ENCODE results near the gene PARP3.
"Not testable (repeated sequence)": the region's sequence is repeated elsewhere in the genome, so short reads cannot be mapped to it uniquely, and the experiment has no call there.

The PARP3 gene

DNA sequence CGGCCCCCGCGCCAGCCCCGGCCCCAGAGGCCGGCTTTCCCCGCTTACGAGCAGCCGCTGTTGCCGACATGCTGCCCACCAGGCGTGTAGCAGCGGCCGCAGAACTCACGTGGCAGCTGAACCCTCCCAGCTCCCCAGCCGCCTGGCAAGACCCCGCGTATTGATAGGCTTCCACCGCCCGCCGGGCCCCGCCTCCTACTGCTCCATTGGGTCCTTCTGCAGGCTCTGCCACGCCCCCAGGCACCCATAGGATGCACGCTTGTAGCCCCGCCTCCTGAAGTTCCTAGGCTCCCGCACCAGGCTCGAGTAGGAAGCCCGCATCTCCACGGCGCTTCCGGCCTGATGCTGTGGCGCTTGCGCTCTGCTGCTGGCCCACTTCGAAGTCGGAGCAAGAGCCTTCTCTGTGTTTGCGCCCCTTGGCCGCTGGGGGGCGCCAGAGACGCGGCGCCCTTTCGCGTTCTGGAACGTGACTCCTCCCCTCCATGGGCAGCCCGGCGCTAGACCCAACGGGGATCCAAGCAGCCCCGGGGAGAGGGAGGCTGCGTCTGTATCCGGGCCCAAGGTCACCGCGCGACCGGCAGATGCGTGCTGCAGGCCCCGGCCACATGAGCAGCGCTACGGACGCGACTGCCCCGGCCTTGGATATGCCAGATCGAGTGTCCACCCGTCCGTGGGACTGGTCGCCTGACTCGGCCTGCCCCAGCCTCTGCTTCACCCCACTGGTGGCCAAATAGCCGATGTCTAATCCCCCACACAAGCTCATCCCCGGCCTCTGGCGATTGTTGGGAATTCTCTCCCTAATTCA lies at the start of gene PARP3, which contains the start of gene RRP9:
Gene PARP3 (plus strand): TSS at position 566 of the 805 bp plus-strand sequence. CDS start 993 bp downstream, outside the sequence.
Gene RRP9 (minus strand): TSS at position 107 of the 805 bp plus-strand sequence. CDS start 37 bp downstream, at position 70.
- DNase-seq = peak; percentile 97

DNA sequence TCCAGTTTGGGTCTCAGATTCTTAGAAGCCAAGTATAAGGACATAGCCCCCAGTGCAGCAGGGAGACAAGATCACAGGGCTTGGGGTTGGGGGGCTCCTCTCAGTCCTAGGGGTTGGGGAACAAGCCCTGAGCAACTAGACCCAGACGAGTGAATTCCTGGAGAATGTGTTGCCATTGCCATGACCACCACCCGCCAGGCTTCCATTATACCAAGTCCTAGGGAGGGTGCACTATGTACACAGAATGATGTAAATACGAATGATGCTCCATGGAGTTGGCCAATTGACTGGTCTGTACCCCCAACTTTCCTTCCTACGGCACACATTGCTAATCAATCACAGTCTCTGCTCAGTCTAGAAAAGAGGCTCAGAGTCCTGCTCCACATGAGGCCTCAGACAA lies 47.8 kb upstream of the PARP3 start:
- DNase-seq = no peak

DNA sequence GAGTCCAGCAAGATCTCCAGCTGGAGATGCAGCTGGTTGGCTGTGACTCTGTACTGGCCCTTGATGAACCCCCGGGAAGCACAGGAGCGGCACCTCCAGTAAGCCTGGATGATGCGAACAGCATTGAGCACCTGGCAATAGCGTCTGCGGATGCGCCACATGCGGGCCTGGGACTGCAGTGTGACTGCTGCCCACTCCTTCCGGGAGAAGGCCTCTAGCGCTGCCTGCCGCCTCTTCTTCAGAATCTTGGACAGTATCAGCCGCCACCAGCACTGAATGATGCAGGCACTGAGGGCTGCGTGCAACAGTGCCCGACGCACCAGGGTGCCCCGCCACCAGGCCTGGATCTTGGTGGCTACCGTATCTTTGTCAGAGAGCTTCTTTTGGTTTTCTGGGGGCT lies 47.2 kb upstream of the PARP3 start:
- no peak for DNase-seq

DNA sequence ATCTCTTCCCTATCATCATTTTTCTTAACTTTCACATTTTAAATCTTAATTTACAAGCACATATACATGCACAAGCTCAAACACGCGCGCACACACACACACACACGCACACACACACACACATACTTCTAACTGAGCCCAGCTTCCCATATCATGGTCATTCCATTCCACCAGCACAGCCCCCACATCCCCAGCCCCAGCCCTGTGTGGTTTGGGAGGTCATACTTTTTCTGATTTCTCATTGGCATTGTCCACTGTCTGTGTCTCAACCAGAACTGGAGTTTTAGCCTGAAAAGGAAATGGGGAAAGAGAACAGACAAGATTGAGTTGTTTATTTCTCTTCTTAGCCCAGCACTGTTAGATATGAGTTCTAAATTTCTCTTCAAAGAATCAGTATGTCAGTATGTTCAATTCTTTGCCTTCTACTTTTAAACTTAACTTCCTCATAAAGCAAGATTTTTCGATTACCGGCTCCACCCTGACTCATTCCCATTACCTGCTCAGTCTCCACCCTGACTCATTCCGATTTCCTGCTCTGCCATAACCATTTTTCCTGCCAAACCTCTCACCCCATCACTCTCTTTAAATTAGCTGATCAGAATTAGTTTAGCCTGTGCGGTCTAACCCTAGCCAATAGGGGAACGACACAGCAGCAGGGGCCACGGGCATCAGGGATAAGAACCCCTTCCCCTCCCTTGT lies 45.4 kb upstream of the PARP3 start:
- DNase-seq = no peak

DNA sequence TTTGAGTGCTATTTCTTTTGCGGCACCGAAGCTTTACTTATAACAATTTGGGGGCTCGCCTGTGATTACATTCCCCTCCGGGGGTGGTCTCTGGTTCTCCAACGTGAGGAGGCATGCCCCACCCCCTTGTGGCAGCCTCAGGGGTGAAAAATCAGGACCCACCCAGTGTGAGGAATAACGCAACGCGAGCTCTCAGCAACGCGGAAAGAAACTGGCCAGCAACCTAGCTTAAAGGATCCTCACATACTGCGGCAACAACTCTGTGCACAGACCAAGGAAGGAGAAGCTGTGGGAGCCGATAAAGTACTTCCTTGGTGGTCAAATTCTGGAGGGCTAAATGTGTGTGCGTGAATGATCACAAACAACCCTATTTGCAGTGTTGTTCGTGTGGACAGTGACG lies 44.8 kb upstream of the PARP3 start:
- DNase-seq = no peak

DNA sequence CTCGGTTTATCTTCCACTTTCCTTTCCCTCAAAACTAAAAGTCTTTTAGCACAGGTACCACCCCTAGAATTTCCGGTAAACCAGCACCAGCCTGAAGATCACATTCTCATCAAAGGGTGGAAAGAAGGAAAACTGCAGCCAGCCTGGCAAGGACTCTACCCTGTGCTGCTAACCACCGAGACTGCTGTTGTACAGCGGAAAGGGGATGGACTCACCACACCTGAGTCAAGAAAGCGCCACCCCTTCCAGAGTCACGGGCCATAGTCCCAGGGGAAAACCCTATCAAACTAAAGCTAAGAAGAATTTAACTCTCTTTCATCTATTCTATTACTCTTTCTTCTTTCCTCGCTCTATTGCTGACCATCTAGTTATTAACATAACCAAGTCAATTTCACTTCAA lies 42.1 kb upstream of the PARP3 start:
- DNase-seq = not testable (repeated sequence)

DNA sequence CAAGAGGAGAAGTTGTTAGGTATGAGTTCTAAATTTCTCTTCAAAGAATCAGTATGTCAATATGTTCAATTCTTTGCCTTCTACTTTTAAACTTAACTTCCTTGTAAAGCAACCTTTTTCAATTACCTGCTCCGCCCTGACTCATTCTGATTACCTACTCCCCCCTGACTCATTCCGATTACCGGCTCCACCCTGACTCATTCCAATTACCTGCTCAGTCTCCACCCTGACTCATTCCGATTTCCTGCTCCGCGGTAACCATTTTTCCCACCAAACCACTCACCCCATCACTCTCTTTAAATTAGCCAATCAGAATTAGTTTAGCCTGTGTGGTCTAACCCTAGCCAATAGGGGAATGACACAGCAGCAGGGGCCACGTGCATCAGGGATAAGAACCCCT lies 39.8 kb upstream of the PARP3 start:
- DNase-seq = not testable (repeated sequence)

DNA sequence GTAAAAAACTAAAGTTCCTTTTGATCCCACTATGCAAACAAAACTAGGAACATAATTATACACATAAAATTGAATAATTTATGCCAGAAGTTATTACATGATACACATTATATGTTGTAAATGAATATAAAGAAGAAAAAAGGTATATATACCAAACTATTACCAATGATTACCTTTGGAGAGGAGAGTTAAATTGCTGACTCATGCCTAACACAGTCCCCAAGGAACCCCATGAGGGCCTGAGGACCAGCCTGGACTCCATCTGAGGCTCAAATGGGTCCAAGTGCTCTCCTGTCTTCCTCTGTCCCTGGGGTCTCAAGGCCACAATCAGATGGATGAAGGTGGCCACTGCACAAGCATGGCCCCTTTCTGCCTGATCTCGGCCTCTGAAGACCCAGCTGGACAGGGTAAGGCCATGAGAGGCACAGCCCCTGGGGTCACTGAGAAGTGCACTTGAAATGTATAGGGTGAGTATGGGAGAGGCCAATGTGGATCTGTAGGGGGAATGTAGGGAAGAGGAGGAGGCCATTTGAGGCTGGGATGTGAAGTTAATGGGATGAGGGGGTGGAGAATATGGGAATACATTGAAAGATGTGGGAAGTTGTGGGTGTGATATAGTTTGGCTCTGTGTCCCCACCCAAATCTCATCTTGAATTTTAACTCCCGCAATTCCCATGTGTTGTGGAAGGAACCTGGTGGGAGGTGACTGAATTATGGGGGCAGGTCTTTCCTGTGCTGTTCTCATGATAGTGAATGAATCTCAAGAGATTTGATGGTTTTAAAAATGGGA lies 37.9 kb upstream of the PARP3 start:
- no peak for DNase-seq

DNA sequence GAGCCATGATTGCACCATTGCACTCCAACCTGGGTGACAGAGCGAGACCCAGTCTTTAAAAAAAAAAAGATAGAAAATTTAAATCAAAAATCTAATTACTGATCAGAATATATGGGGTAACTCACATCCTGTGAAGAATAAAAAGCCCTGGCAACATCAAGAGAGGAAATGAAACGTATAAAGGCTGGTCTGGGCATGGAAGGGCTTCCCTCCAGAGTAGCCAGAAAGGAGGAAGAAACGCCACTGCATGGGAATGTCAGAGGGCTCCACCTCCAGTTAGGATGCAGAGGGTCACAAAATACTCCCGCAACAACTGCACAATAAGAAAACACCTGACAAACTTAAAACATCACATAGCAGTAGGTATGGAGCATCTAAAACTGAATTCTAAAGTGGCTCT lies 34.1 kb upstream of the PARP3 start:
- DNase-seq = no peak

DNA sequence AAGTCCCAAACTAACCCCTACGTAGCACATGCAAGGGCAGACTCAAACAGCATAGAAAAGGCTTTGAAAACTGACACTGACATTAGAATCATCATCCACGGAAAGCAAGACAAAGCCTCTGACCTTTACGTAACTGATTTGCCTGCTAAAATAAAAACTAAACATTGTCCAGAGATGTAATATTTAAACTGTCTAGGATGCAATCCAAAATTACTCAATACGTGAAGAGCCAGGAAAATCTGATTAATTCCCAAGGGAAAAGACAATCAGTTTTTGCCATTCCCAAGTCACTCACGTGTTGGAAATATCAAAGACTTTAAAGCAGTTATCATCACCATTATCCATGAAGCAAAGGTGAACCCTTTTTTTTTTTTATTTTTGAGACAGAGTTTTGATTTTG lies 25.7 kb upstream of the PARP3 start:
- no peak for DNase-seq

DNA sequence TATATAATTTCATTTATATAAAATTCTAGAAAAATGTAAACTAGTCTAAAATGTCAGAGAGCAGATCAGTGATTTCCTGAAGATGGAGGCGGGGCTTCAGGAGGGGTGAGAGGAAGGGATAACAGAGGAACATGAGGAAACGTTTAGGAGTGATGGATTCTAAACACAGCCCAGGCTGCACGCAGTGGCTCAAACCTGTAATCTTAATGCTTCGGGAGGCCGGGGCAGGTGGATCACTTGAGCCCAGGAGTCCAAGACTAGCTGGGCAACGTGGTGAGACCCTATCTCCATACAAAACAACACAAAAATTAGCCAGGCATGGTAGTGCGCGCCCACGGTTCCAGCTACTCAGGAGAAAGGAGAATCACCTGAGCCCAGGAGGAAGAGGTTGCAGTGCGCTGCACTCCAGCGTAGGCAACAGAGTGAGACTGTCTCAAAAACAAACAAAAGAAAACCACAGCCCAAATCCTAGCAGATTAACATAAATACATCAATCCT lies 21.0 kb upstream of the PARP3 start:
- DNase-seq = no peak

DNA sequence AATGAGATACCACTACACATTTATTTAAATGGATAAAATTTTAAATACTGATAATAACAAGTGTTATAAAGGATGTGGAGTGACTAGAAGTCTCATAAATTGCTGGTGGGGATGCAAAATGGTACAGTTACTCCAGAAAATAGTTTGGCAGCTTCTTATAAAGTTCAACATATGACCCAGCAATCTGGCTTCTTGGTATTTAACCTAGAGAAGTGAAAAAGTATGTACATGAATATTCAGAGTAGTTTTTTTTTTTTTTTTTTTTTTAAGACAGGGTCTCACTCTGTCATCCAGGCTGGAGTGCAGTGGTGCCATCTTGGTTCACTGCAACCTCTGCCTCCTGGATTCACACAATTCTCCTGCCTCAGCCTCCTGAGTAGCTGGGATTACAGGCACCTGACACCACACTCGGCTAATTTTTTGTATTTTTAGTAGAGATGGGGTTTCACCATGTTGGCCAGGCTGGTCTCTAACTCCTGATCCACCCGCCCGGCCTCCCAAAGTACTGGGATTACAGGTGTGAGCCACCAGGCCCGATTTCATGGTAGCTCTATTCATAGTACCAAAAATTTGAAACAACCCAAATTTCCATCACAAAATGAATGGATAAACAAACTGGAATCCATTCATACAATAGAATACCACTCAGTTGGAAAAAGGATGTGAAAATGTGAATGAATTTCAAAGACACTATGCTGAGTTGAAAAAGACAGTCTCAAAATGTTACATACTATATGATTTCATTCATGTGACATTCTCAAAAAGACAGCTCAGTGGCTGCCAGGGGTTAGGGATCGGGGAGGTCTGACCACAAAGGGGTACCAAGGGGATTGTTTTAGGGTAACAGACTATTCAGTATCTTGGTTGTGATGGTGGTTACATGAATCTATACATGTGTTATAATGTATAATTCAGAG lies 14.8 kb upstream of the PARP3 start:
- DNase-seq = no peak

DNA sequence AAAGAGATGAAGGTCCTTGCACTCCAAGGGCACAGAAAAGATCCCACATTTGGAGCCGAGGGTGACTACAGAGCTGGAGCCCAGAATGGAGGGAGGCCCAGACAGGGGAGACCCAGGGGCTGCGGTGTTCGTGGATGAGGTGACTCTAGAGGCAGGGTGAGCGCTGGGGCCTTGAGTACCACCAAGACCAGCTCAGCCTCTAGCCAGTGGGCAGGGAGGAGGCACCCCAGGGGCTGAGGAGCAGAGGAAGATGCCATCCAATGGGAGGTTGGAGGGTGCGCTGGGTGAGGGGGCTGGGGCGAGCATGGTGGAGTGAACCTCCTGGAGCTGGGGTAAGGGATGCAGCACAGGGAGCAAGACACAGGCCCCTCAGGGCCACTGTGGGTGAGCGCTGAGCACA lies 13.7 kb upstream of the PARP3 start:
- no peak for DNase-seq

DNA sequence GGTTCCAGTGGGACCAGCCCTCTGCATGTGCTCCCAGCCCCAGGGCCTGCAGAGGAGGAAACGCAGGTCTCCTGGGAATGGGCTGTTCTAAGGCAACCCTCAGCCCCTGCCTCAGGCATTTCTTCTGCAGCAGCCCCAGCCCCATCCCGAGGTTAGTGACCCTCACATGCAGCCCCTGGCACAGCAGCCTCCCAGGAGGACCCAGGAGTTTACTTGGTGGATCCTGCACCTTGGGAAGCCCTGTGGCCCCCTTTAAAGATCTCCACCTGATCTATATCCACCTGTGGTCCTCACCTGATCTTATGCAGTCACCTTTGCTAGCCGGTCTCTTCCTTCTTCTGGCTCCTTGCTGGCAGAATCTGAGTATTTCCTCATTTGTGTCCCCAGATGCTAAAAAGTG lies 13.2 kb upstream of the PARP3 start:
- not testable (repeated sequence) for DNase-seq

DNA sequence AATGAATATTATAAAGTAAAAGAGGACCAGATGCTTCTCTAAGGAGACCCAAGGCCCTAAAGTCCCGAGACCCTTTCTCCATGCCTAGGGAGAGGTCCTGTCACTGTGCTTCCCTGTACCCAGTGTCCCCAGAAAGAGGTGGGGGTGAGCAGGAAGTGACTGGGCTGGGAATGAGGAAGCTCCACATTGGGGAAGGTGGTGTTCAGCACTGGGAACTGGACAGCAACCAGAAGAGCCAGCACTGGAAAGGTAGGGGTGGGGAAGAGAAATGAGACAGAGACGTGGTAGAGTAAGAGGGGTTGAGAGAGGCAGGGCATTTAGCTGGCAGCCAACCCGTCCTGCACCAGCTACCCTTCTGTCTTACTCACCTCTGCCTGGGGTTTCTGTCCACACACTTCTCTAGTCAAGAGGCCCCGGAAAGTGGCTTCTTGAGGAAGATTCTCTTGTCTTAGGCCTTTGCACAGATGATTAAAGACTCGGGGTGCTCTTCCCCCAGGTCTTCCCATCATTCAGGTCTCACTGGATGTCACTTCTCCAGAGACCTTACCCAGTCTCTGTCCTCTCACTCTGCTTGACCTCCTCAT lies 12.7 kb upstream of the PARP3 start:
- DNase-seq = no peak

DNA sequence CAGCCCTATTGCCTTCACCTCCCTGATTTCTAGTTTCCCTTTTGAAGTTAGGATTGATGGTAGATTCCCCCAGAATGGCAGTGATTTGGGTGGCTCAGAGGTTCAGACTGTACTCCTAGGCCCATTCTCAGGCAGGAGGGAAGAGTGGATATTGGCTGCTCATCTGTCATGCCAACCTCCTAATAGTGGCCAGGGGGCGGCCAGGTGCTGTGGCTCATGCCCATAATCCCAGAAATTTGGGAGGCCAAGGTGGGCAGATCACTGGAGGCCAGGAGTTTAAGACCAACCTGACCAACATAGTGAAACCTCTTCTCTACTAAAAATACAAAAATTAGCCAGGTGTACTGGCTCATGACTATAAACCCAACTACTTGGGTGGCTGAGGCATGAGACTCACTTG lies 11.7 kb upstream of the PARP3 start:
- DNase-seq = no peak

DNA sequence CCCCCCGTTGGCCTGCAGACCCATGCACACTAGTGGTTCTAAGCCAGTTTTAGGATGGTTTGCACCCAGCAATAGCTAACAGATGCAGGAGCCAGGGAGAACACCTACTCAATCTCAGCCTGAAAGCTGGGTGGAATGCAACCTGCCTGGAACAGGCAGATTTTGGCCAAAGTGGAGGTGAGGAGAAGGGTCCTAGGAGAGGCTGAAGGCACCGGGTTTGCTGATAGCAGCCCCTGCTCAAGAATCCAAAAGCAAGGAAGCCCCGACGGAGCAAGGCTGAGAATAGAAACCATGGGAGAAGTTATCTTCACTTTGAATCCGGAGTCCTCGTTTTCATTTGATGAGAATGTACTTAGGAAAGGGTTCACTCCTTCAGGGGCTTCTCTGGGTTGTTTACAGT lies 10.4 kb upstream of the PARP3 start:
- no peak for DNase-seq

DNA sequence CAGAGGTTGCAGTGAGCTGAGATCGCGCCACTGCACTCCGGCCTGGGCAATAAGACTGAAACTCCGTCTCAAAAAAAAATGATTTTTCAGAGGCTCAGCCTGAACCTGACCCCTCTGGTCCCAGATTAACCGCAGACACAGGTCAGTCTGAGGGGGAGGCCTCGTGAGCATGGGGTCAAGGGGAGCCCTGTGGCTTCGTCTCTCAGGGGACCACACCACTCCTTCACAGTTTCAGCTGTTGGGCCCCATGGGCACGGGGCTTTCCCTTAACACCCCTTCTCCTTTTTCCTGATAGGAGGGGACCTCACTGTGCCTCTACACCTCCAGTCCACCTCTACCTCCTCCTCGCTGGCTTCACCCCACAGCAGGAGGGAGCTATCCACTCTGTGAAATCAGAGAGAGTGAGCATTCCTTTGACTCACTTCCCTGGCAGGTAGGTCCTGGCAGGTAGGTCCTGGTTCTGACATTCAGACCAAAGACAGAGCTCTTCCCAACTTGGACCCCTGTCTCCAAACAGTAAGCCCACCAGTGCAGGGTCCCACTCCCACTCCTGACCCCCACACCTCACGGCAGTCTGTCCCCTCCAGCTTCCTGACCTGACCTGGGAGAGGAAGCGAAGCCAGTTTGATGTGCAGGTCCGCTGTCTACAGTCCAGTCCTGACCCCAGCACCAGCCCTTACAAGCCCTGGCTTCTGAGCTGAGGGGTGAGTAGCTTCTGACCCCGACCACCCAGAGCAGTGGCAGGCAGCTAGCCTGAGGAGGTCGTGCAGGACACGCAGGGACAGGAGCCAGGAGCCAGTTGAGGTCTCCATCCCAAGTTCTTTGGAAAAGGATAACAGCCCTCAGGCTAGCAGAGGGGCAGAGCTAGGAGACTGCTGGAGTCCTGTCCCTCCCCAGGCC lies 9.4 kb upstream of the PARP3 start:
- DNase-seq = no peak

DNA sequence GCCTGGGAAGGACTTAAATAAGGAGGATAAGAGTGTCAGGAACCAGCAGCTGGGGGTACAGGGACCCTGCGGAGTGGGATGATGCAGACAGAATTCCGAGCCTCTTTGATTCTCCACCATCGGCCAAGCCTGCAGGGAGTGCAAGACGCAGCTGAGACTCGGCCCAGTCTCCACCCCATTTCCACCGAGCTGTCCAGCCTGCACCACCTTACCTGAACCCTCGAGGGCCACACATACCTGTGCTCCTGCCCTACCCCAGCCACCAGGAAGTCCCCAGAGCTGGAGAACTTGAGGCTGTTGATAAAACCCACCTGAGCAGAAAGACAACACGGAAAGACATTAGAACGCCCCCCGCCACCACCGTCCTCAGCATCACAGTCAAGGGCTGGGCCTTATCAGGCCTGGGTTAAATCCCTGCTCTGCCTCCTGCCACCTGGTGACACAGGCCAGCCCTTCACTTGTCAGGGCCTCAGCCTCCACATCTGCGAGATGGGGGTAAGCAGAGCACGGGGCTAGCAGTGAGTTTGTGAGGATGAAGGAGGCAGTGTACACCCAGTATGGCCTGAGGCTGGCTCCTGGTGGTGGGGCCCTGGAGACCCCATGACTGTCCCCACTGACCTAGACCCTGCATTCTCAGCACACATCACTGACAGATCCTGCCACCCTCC lies 8.6 kb upstream of the PARP3 start:
- DNase-seq = no peak
